SW 1271 (cell line): ENCODE measurements around the gene SELENOO.

Experiments
- DNase-seq, 2 experiments: peaks; one replicate each; lab custom pipeline; 2025; lab: John Stamatoyannopoulos, UW

Gene SELENOO

DNA sequence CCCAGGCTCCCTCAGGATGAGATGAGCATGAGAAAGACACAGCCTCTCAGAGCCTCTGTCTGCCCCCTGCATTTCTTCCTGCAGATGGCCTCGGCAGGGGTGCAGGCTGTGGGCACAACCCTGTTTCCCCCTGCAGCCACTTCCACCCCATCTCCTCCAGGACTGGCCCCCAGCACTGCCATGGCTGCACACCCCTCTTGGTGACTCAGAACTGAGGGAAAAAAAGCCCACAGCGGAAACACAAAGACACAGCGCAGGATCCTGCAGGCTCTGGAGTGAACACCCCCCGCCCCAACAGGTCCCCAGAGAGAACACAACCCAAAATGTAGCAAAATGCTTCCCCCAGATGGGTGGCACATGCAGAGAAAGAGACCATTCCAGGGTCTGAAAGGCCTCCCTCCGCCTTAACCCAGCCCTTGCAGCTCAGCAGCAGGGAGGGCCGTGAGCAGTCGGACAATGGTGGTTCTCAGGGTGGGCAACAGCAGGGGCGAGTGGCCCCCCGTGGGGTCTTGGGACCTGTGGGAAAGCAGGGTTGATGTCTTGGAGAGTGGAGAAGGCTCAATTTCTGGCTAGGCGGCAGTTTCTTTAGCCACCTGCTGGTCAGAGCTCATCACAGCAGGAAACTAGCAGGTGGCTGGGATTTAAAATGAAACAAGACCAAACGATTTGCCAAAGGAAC lies 36.1 kb downstream of the SELENOO start:
- peak in 1 of 2 experiments; percentile 18 for DNase-seq

DNA sequence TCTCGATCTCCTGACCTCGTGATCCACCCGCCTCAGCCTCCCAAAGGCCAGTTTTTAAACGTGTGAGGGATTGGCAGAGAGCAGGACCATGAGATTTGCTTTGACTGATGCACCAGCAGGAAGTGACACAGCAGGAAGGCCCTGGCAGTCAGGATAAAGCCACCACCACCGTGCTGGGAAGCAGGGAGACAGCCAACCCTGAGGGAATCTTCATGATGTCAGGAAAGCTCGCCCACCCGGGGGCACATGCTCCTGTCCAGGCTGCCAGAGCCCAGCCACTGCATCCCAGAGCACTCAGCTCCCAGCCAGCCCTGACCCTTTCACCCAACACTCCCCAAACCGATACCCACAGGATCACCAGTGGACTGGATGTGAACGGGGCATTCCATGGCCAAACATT lies 37.9 kb downstream of the SELENOO start:
- no peak for DNase-seq

DNA sequence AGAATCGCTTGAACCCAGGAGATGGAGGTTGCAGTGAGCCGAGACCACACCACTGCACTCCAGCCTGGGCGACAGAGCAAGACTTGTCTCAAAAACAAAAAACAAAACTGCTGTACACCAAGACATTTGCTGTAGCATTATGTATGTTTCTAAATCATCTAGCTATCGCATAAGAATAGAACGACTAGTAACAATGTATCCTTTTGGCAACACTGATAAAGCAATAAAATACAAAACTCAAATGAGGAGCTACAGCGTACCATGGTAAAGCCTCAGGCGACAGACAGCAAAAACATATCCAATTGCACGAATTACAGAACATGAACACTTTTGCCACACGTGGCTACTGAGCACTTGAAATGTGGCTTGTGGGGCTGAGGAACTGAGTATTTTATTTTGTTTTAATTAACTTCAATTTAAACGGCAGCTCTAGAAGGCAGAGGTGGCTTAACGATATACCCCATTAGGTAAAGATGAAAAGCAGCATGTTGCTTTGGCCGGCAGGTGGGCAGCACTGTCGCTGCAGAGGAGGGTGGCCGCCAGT lies 41.7 kb downstream of the SELENOO start:
- DNase-seq: no peak

DNA sequence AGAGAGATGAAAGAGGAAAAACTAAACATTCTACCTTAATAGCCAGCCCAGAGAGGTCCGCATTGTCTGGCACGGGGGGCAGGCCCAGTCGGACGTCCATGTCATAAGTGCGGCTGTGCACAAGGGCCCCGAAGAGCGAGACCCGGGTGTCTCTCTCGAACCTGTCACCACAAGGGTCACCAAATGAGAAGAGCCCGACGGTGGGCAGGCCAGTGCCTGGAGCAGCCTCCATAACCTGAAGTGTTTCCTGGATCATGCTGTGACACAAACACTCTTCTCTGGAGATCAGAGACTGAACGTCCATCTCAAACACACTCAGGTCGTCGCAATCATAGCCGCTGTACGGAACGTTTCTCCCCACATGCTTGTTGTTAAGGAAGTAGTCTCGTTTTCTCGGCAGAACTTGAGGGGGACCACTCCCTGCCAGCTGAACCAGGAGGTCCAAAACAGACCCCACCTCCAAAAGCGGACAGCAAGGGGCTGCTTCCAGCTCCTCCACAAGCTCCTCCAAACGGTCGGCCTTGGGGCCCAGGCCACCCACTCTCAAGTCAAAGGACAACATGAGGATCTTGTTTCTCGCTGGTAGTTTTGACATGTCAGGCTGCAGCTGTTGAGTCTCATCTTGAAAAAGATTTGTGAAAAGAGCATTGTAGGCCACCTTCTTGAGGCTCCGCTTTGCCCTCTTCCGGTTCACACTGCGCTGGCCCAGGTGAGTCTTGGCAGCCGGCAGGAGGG lies 43.0 kb downstream of the SELENOO start:
- no peak for DNase-seq

DNA sequence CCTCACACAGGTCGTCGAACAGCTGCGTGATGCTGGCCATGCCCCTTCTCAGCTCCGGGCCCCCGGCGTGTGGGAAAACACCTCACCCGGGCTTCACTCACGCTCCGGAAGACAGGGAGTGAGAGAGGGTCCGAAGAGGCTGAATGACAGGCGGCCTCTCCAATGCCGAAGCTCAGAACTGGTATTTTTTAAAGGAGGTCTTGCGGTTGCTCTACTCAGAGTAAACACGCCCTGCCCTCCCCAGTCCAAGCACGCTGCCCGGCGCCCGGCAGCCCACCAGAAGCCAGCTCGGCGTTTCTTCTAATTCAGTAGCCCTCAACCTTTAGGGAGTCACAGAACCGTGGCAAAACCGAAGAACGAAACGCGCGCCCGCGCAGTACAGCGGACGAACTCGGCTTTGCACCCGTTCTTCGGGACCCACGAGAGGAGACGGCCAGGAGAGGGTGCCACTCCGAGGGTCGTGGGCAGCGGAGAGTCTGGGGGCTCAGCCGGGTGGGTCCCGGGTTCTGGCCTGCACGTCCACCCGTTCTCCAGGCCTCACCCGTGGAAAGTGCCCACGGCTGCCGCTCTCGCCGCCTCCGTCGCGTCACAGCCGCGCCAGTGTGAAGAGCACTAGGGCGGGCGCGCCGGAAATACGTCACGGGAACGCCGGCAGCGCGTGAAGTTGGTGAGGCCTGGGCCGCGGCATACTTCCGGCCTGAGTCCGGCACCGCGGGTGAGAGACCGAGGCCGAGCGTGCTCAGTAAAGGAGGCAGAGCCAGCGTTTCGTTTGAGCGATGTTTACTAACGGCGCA lies 43.8 kb downstream of the SELENOO start, which contains the start of gene TUBGCP6:
Gene TUBGCP6 (minus strand): TSS at position 604 of the 794 bp plus-strand sequence. CDS start 564 bp downstream, at position 40.
- peak; percentile 53 to 85 for DNase-seq

DNA sequence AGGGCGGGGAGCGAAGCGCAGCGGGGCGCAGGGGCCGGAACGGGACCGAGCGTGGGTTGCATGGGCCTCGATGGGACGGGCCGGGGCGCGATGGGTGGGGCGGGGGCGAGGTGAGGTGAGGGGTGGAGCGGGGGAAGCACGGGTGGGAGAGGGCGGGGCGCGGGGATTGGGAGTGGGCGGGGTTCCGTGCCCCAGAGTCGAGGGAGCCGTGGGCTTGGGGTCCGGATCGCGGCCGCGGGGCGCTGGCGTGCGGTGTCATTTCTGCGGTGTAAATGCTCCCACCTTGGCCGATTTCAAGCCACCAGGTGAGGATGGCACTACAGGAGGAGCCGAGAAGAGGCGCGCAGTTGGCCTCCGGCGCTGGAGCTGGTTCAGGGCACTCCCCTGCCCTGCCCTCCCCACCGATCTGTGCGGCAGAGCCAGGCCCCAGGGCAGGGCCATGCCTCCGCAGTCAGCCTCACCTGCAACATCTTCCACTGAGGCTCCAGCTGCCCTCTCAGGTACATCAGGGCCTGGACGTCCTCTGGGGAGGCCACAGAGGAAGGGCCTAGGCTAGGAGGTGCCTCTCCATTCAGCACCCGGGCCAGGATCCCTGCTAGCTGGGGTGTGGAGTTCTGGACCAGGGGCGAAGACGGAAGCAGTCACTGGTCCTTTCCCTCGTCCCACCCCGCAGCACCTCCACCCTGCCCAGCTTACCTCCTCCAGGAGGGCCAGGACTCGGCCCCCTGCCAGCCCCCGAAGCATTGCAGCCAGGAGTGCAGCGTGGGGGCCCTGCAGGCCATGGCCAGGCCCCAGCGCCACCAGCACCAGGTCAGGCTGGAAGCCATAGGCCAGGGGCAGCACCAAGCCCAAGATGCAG lies 44.6 kb downstream of the SELENOO start:
- DNase-seq: no peak

DNA sequence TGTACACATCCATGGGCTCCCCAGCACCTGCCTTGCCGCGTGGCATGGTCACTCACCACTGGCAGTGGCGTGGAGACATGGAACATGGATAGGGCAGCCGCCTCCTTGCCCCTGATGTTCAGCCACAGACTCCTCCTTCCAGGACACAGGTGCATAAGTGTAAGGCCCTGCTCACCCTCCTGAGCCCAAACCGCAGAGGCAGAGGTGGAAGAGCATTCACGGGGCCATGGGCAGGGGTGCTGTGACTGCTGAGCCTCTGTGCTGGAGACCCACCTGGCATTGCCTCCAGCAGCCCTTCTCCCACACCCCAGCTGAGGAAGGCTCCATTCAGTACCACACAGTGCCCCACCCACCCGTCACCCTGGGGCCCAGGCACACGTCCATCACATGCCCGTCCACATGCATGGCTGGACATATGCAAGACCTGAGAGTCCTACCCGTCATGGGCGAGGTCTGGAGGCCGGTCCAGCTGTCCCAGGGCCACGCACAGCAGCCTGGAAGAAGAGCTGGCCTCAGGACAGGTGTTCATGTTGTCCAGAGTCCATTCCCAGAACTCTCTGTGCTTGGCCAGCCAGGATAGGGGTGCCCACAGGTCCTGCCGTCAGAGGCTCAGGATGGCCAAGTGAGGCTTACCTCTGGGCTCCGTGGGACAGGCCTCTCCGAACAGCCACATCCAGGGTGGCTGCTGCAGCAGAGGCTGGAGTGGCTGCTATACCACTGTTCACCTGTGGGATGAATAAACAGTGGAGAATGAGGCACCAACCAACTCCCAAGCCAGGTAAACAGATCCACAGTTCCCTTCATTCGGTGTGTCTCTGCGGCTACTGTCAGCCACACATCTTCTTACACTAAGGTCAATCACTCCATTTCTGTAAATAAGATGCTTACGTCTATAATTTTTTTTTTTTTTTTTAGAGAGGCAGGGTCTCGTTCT lies 45.7 kb downstream of the SELENOO start:
- DNase-seq: no peak

DNA sequence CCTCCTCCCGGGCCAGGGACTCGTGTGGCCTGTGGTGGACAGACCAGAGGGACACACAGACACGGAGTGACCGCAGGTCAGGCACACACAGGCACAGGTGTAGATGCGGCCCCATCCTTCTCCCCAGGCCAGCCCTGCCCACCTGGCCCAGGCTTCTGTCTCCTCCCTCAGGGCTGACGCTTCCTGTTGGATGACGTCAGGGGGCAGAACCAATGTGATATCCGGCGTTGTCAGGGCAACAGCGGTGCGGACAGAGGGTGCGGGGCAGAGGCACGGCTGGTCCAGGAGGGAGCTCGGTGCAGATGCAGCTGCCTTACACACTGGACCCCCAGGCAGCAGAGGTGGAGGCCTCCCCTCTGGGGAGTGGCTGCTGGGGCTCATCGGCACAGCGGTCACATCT lies 46.9 kb downstream of the SELENOO start:
- no peak for DNase-seq

DNA sequence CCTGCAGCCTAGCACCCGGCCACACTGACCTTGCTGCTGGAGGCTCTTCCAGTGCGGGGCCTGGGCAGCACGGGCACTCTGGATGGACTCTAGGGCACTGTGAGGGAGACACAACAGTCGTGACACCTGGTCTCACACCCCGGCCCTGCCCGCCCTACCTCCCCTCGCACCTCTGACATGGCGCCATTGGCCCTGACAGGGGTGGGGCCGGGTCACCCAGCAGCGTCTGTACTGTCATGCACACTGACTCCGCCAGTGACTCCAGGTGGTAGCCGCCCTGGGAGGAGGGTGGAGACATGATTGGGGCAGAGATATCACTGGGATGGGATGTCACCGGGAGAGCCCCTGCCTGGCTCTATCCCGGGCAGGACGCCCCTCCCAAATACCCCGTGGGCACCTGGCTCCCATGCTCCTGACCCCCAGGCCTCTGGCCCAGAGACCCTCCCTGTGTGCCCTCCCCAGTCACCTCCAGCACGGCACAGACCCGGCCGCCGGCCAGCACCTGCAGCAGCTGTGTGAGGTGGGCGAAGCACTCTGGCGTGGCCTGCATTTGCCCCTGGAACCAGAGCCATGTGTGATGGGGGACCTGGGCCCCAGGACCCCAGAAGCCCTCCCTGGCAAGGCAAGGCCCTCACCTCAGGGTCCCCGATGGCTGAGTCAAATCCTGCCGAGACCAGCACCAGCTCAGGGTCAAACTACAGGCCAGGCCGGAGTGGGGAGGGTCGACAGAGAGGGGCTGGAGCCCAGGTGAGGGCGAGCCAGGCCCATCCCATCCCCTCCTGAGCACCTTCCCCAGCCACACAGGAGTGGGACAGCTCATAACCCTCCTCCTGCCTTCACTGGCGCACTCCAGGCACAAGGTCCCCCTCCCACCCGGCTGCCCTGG lies 47.6 kb downstream of the SELENOO start:
- DNase-seq: no peak

DNA sequence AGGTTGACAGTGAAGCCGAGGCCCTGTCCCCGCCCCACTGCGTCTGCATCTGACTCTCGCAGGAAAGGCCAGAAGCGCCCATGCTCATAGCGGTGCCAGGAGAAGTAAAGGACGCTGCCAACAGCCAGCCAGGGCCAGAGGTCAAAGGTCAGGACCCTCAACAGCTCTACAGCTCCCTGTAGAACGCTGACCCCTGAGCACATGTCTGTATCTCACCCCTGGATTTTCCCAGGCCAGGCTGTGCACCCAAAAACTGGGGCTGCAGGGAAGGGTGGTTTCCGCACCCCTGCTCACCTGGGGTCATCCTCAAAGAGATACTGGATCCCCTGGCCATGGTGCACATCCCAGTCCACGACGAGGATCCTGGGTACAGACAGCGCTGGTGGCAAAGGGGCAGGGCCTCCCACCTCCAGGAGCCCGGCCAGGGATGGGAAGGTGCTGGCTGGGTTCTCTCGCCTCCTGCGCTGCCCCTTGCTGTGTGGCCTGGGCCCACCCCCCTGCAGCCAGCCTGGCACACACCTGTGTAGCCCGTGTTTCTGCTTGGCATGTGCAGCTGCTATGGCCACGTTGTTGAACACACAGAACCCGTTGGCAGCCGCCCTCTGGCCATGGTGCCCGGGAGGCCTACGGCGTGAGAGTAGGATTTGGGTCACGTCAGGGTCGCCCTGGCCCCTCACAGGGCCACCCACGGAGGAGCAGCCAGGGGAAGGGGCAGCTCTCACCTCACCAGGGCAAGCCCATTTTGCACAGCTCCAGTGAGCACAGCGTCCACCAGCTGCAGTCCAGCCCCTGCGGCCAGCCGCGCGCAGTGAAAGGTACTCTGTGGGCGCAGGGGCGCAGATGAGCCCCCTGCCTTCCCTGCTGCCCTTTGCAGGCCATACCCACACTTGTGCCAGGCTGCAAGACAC lies 48.8 kb downstream of the SELENOO start:
- no peak for DNase-seq

DNA sequence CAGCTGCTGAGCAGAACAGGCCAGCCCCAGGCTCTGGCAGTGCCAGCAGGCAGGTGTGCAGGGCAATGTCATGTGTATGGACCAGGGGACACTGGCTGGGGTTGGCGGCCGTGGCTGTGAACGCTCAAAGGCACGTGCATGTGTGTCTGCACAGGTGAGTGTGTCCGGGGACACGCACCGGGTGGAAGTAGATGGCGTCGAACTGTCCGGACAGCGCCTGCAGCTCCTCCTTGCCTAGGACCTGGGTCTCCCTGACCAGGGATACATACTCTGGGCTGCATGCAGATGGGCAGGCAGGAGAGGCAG lies 49.4 kb downstream of the SELENOO start:
- DNase-seq: no peak

DNA sequence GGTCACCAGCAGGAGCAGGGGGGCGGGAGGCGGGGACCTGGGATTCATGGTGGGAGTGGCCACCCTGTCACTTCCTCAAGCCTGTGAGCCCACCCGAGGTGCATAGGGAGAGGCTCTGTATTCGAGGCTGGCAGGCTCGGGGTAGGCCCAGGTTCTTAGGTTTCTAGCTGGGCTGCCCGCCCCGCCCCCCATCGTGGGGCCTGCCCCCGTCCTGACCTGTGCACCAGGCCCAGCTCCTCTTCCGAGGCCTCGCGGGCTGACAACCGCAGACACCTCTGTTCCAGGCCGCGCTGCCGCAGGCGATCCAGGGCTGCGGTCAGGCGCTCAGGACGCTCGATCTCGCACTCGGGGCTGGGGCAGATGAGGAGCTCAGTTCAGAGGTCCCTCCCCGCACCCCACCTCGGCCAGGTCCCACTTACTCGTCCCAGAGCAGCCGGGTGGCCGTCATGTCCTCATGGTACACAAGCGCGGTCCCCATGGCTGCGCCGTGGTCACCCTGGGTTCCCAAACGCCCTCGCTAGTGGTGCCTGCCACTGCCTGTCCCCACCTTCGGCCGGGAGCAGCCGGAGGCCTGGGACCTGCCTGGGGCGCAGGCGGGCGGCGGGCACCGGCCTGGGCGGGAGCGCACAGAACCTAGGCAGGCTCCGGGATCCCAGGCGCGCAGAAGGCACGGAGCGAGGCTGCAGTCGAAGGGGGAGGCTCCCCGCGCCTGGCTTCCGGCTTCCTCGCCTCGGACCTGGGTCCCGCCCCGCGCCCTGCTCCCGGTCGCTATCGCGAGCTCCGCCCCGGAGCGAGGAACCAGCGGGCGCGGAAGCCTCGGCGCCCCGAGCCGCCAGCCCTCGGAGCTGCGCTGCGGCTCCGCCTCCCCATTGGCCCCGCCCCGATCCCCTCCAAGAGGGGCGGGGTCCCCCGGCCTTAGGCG lies 50.0 kb downstream of the SELENOO start, which contains the start of gene HDAC10:
Gene HDAC10 (minus strand): TSS at position 711 of the 922 bp plus-strand sequence. CDS start 233 bp downstream, at position 478.
- peak; percentile 37 to 56 for DNase-seq

DNA sequence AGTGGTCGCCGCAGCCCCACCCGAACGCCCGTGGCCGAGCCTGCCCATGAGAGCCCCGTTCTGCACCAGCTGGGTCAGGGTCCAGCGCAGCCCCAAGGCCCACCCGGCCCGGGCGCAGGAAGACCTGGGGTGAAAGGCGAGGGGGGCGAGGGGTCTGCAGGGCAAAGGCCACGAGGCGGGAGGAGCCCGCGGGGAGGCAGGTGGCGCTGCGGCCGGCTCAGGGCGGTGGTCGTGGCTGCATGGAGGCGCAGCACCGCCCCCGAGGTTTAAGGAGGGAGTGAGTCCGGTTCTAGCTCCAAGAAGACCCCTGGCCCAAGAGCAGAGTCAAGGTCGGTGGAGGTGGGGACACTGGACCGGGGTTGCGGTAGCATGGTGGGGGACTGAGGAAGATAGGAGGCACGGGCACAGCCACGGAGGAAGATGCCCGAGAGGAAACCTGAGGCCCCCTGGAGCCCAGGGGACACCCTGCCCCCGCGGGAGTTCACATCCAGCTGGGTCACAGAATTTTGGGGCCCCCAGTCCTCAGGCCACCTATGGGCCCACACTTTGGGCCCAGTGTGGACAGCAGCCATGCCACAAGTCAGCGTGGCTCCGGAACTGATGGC lies 50.8 kb downstream of the SELENOO start:
- DNase-seq: no peak

DNA sequence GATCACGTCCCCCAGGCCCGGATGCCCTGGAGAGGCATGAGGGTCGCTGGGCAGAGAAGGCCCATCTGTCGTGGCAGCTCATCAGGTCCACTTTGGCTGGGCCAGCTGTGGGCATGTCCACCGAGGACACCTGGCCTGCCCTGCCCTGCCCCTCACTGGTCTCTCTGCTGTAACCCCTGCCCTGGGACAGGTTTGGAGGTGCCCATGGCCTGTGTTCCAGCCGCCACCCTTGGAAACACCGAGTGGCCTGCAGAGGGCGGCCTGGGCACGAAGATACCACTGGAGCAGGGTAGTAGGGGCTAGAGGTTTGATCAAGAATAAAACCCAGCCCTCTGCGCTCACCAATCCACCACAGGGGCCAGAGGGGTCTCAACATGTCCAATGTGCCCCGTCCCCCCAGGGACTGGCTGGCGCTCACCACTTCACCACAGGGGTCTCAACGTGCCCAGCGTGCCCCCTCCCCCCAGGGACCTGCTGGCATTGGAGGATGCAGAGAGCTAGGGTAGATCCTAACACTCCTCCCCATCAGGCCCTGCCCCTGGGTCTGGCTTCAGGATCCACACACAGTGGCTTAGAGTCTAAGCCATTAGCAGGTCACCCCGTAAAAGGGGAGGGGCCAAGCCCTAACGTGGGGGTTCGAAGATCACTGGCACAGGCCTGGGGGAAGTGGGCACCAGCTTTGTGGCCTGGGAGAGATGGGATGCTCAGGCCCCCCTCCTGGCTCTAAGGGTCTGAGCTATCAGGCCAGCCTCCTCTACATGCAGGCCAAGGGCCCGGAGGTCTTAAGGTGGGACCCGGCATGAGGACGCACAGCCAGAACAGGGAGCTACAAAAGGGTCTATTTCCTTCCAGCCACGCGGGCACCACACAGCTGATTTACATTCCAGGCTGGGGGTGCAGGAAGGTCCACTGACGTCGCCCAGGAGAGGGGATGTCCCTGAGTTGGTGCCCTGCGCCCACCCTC lies 51.6 kb downstream of the SELENOO start:
- DNase-seq: peak in 1 of 2 experiments; percentile 48
